HG03575 (cell line): ENCODE results near the gene DHX38.

Source experiments
- ATAC-seq: cut with Tn5 transposase; IDR thresholded peaks from one replicate; pipeline ENCODE4 v1.9.1; 2021; ENCODE audit not compliant: unreplicated experiment, insufficient number of reproducible peaks, low FRiP score; ENCODE audit errors: extremely low read depth

The DHX38 gene

DNA sequence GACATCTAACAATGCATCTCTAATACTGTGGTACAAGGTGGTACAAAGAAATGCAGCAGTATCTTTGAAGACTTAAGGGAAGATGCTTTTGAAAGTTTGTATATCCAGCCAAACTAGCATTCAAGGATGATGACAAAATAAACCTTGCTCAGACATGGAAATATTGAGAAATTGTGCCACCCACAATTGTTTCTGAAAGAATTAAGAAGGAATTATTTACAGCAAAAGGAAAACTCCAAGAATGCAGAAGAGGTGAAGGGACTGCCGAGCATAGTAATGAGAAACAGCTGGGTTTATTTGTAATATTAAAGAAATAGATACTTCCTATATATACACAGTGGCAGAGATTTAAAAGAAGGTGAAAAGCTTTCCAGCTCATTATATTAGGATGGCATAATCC, 48.8 kb downstream of the DHX38 start:
- no peak for ATAC-seq

DNA sequence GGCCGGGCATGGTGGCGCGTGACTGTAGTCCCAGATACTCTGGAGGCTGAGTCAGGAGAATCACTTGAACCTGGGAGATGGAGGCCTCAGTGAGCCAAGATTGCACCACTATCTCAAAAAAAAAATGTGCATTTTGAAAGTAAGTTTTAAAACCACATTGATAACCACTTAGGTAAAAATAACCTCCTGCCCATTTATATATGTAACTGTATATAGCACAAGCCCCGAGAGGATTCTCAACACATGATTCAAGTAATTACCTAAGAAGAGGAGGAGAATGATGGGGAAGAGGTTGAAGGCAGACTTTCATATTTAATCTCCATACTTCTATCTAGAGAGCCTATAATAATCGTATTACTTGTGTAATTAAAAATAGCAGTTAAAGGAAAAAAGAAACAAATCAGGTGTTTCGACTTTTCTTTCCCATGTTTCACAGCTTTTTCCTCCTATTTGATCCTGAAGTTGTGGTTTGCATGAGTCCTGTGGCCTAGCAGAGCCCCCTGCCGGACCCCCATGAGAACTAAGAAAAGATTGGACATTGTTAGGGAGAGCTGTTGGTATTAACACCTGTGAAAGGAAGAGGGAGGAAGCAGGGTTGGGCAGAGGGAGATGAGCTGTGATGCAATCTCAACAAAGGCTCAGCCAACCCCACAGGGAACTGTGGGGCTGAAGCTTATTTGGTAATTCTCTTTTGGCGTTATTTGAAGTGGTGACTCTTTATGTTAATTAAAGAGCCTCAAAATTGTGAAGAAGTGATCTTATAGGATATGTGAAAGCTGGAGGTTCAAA, 56.2 kb downstream of the DHX38 start:
- no peak for ATAC-seq

DNA sequence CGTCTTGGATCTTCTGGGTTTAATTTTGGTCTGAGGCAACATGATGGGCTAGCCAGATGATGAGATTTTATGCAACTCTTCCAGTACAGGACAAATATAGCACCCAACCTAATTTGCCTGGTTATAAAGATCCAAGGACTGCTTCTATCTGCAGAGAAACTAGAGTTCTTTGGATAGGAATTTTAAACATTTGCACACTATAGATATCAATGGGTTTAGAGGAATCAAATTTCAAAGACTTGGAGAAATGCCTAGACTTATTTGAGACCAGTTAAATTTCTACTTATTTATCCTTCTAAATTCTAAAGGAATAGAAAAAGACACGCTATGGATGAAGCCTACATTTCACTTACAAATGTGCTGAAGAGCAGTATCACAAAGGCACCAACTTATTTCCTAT, 65.7 kb downstream of the DHX38 start:
- ATAC-seq: no peak

DNA sequence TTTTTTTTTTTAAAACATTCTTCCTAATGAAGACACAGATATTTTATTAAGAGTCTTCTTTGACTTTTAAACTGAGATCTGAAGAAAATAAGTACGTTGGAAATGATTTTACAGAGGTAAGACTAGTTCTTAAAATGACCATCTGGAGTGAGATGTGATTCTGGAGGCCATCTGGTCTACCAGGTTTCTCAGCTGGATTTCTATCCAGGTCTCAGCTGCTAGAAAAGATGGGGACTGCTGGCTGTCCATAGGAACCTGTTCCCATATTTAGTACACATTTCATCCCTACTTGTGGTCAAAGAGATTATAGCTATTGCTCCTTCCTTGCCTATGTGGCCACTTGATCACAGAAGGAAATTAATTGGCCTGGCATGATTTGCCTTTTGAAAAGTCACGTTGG, 66.2 kb downstream of the DHX38 start:
- no peak for ATAC-seq

DNA sequence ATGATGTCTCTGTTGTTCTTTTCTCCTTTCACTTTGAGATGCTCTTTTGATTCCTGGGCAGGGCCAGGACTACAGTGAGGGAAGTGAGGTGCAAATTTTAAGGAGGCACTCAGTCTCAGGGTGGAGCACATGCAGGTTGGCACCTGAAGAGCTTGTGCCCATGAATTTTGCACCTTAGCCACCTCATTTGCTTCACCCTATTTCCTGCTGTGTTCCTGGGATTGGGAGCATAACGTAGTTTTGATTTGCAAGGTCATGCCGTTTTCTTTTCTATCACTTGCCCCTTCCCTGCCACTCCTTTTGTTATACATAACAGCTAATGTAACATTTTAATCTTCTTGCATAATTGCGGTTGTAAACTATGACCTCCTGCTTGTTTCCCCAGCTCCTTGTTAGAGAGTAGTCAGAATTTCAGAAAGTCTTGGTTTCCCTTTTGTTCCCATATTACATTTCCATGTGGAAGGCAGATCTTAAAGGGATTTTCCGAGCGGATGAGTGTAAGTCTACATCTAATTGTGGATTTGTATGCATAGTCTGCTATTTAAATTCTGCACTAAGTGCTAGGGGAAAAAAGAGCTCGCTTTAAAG, 68.6 kb downstream of the DHX38 start:
- ATAC-seq: no peak
